Mucosa of rectum (tissue), 2 donors: ENCODE results near the gene SNED1.

ENCODE experiments used
- H3K27ac ChIP-seq, 2 donors: one replicate each; pipeline ENCODE4 v1.7.0; 2013; ENCODE audit warnings: inconsistent platforms in 2 of 2, low read depth in 2 of 2, low read length in 2 of 2
- H3K27me3 ChIP-seq, 2 donors: one replicate each; pipeline ENCODE4 v1.7.0; 2013; ENCODE audit warnings: low read length in 2 of 2; ENCODE audit not compliant: control insufficient read depth in 2 of 2, insufficient read depth in 2 of 2
- H3K36me3 ChIP-seq, 2 donors: one replicate each; pipeline ENCODE4 v1.7.0; 2013; ENCODE audit warnings: low read length in 2 of 2; ENCODE audit not compliant: control insufficient read depth in 2 of 2, insufficient read depth in 2 of 2
- H3K4me1 ChIP-seq, 2 donors: one replicate each; pipeline ENCODE4 v1.7.0; 2013; ENCODE audit warnings: low read length in 2 of 2, mild to moderate bottlenecking in 1 of 2; ENCODE audit not compliant: control insufficient read depth in 2 of 2, insufficient read depth in 2 of 2
- H3K4me3 ChIP-seq, 2 donors: one replicate each; pipeline ENCODE4 v1.7.0; 2013; ENCODE audit warnings: low read length in 2 of 2
- H3K9ac ChIP-seq, 2 donors: one replicate each; pipeline ENCODE4 v1.7.0; 2013; ENCODE audit warnings: low read length in 2 of 2, low read depth in 1 of 2, mild to moderate bottlenecking in 1 of 2
- H3K9me3 ChIP-seq, 2 donors: one replicate each; pipeline ENCODE4 v1.7.0; 2013; ENCODE audit warnings: low read length in 2 of 2; ENCODE audit not compliant: control insufficient read depth in 2 of 2
- donor health status: healthy.
- donor health status: Normal muscosa, but diverticular disease.

Gene SNED1

DNA sequence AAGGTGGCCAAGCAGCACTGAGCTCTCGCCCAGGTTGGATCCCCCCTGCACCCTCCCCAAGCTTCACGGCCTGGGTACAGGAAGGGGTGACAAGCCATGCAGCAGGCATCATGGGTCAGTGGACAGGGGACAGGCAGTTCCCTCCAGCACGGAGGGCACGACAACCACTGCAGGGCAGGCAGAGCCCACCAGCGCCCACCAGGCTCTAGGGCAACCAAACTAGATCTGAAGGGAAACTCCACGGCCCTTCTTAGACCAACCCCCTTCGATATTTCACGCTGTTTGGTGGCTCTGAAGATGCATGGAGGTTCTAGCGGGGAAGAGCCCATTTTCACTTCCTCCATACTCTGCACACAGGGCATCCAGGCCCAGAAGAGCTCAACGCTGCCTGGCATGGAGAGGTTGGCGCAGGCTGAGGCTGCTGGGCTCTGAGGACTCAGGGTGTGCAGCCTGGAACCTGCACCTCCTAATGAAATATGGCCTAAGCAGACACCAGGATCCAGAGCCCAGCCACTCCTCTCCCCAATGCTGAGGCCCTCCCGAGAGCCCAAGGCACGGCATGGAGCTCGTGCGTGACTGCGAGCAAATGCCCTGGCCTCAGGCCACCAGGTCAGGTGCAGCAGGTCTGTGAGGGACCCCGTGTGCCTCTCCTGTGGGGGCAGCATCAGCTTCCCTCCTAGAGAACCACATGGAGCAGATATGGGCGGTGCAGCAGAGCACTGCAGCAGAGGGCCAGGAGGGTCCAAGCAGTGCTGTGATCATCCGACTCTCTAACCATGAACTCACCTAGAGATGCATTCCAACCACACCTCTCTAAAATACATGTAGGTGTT, 112.4 kb downstream of the SNED1 start:
- H3K27me3 ChIP-seq, result no peaks in the 10 kb centered on the region
- H3K9me3 ChIP-seq, result no peaks in the 10 kb centered on the region
- H3K27ac ChIP-seq, result peak overlapping the region in 1 of 2 donors; percentile 52
- H3K4me1 ChIP-seq, result peaks cover 0 to 2% of the 10 kb centered on the region in 2 donors
- peaks cover 0 to 8% of the 10 kb centered on the region in 2 donors for H3K36me3 ChIP-seq
- no peak overlapping the region for H3K4me3 ChIP-seq
- no peak overlapping the region for H3K9ac ChIP-seq

DNA sequence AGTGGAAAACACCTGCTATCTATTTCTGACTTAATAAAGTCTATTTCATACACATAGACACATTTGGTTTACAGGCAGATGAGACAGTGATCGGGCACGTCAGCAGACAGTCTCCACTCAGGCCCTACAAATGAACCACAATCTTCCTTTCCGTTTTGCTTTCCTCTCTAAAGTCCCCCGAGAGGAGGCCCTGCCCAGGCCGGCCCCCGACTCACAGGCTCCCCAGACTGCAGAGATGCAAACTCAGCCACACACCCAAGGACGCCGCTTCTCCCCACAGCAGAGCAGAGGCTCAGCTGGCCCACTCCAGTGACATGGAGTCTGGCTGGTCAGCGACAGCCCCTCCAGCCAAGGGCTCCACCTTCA, 113.0 kb downstream of the SNED1 start:
- Histone ChIP-seq H3K4me3 (no peak overlapping the region), H3K9me3 (no peaks in the 10 kb centered on the region), H3K9ac (no peak overlapping the region), H3K27me3 (no peaks in the 10 kb centered on the region), H3K27ac (peak overlapping the region in 1 of 2 donors; percentile 52), H3K36me3 (peaks cover 0 to 8% of the 10 kb centered on the region in 2 donors), H3K4me1 (peaks cover 0 to 2% of the 10 kb centered on the region in 2 donors)

DNA sequence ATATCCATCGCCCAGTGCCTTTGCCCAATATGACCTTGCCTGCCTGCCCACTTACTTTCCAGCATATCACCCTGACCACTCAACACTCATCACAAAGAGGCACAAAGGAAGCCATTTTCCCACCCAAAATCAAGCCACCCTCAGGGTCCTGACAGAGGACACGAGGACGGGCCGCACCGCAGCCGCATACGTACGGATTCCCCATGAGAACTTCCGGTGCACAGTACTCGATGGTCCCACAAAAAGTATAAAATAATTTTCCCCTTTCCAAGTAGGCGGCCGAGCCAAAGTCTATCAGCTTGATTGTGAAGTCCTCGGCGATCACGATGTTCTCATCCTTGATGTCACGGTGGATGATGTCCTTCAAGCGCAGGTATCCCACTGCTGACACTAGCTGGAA, 113.6 kb downstream of the SNED1 start:
- peaks cover 0 to 2% of the 10 kb centered on the region in 2 donors for H3K4me1 ChIP-seq
- no peak overlapping the region for H3K9ac ChIP-seq
- no peak overlapping the region for H3K4me3 ChIP-seq
- H3K9me3 ChIP-seq, result no peaks in the 10 kb centered on the region
- peaks cover 0 to 8% of the 10 kb centered on the region in 2 donors for H3K36me3 ChIP-seq
- no peaks in the 10 kb centered on the region for H3K27me3 ChIP-seq
- H3K27ac ChIP-seq, result no peak overlapping the region

DNA sequence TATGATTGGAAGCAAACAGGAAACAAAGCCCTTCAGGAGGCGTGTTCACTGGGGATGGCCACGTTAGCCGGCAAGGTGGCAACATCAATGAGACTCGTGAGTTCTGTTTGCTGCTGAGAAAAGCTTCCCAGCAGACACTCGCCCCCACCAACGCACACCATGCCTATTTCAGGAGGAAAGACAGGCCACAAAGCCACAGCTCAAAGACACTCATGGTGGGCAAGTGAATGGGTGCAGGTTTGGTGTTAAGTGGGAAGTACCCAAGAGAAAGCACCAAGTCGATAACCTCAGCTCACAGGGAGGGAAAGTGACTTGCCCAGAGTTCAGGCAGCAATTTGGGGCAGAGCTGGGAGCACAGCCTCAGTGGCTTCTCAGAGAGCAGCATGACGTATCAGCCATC, 114.2 kb downstream of the SNED1 start:
- Histone ChIP-seq H3K9me3 (no peaks in the 10 kb centered on the region), H3K4me1 (peaks cover 0 to 2% of the 10 kb centered on the region in 2 donors), H3K27ac (no peak overlapping the region), H3K9ac (no peak overlapping the region), H3K27me3 (no peaks in the 10 kb centered on the region), H3K4me3 (no peak overlapping the region), H3K36me3 (peaks cover 0 to 8% of the 10 kb centered on the region in 2 donors)

DNA sequence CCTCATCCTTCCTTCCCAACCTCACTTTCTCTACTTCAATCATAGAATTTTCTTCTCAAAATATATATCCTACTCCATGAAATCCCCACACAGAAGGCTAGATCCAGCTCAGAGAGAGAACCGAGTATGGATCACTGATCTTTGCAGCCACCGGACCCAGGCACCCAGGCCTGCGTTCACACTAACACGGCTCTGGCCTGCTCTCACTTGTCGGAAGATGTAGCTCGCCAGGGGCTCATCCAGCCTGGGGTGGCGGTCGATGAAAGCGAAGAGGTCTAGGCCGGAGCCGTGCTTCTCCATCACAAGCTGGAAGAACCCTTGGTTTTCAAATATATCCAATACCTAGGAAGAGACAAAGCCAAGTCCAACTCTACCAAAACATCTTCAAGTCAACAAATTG, 116.4 kb downstream of the SNED1 start:
- no peaks in the 10 kb centered on the region for H3K9me3 ChIP-seq

DNA sequence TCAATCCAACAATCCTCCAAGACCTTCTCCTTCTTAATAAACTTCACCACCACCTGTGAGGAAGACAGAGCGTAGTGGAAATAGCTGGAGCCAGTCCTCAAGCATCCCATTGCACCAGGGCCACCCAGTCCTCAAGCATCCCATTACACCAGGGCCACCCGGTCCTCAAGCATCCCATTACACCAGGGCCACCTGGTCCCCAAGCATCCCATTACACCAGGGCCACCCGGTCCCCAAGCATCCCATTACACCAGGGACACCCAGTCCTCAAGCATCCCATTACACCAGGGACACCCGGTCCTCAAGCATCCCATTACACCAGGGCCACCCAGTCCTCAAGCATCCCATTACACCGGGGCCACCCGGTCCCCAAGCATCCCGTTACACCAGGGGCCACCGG, 116.9 kb downstream of the SNED1 start:
- Histone ChIP-seq H3K36me3 (peaks cover 0 to 8% of the 10 kb centered on the region in 2 donors), H3K27ac (no peak overlapping the region), H3K9me3 (no peaks in the 10 kb centered on the region), H3K4me3 (no peak overlapping the region), H3K9ac (no peak overlapping the region), H3K4me1 (peaks cover 0 to 1% of the 10 kb centered on the region in 2 donors), H3K27me3 (no peaks in the 10 kb centered on the region)

More for the DNA sequence above, 116.4 kb downstream of the SNED1 start:
- Histone ChIP-seq H3K36me3 (peaks cover 0 to 8% of the 10 kb centered on the region in 2 donors), H3K9ac (no peak overlapping the region), H3K27me3 (no peaks in the 10 kb centered on the region), H3K4me1 (peaks cover 0 to 2% of the 10 kb centered on the region in 2 donors), H3K27ac (no peak overlapping the region), H3K4me3 (no peak overlapping the region)

DNA sequence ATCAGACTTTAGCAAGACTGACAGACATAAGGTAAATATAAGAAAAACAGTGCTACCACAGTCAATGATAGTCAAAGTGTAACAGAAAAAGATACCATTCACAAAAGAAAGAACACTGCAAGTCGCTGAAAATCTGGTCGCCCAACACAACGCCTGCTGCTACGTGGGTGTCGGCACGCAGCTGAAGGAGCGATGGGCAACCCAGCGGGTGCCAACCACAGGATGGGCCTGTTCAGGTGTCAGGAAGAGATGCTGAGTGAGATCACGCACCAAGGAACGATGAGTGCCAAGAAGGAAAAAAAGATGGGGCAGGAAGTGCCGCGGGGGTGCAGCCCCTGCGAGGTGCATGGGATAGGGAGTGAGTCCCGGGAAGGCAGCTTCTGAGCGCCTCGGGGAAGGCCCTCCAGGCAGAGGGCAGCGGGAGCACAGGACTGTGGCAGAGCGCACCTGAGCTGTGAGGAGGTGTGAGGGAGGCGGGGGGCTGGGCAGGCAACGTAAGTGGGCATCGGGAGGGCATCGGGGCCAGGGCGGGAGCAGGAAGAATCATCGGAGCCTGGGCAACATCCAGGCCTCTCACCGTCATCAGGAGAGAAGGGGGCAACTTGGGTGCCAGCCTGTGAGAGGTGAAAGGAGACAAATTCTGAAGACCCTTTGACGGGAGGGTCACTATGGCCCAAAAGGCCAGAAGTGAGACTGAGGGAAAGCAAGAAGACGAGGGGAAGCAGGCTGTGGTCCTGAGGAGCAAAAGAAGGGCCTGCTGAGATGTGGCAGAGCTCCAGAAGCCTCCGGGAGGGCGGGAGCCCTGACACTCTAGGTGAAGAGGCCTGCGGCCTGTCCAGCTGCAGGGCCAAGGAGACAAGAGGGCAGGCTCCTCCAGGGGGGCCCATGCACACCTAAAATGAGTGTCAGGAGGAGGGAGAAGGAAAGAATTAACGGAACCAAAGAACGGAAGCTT, 118.5 kb downstream of the SNED1 start:
- Histone ChIP-seq H3K27me3 (no peaks in the 10 kb centered on the region), H3K27ac (no peak overlapping the region), H3K4me3 (no peak overlapping the region), H3K36me3 (peaks cover 0 to 10% of the 10 kb centered on the region in 2 donors), H3K4me1 (no peaks in the 10 kb centered on the region), H3K9ac (no peak overlapping the region), H3K9me3 (no peaks in the 10 kb centered on the region)

DNA sequence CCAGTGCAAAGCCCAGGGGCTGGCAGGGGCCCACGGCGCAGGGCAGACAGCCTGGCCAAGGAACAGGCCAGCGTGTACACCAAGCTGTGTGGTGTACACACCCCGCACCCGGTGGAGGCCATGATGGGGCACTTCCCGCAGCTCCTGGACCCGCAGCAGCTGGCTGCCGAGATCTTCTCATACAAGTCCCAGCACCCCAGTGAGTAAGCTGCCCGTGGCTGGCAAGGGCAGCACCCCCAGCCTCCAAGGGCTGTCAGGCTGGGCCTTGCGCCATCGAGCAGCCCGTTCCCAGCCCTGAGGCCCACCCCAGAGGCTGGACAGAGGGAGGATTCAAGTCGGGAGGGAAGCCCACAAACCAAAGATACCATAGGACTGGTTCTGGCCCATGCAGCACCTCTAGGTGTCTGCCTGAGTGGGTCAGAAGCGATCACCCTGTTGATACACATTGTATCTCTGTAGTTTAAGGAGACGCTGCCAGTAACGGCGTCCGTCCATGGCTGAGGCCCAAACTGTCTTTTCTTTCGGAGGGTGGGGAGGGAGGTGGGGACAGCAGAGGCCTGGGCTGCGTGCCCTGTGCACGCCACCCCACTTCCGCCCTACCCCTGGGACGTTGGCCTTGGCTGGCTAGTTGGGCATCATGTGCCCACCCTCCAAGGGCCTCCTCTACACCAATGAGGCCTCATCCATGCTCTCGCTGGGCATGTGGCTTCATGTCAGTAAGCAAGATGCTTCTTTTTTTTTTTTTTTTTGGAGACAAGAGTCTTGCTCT, 120.5 kb downstream of the SNED1 start:
- H3K4me3 ChIP-seq, result no peak overlapping the region
- no peak overlapping the region for H3K27ac ChIP-seq
- H3K27me3 ChIP-seq, result no peaks in the 10 kb centered on the region
- no peaks in the 10 kb centered on the region for H3K9me3 ChIP-seq
- peaks cover 0 to under 1% of the 10 kb centered on the region in 2 donors for H3K4me1 ChIP-seq
- no peak overlapping the region for H3K9ac ChIP-seq
- peaks cover 0 to 12% of the 10 kb centered on the region in 2 donors for H3K36me3 ChIP-seq

DNA sequence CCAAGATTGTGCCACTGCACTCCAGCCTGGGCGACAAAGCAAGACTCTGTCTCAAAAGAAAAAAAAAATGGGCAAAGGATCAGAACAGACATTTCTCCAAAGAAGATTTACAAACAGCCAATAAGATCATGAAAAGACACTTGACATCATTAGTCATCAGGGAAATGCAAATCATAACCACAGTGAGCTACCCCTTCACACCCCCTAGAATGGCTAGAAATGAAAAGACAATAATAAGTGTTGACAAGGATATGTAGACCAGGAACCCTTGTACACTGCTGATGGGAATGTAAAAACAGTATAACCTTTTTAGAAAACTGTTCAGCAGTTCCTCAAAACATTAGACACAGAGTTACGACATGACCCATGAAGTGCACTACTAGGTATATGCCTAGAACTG, 122.0 kb downstream of the SNED1 start:
- Histone ChIP-seq H3K4me1 (peaks cover 0 to 3% of the 10 kb centered on the region in 2 donors), H3K9ac (no peak overlapping the region), H3K27me3 (no peaks in the 10 kb centered on the region), H3K9me3 (no peaks in the 10 kb centered on the region), H3K4me3 (no peak overlapping the region), H3K36me3 (peaks cover 0 to 4% of the 10 kb centered on the region in 2 donors), H3K27ac (no peak overlapping the region)
